Activated CD8-positive, alpha-beta memory T cell treated with anti-CD3 and anti-CD28 coated beads, Interleukin-2, amount 50 U/mL, for 48 hours (primary cell): Measurements from ENCODE around the gene SLC19A1.

Experiments
- DNase-seq: peaks from one replicate; pipeline ENCODE4 v3.0.0-alpha.2; 2020

SLC19A1 gene

GRCh38 chr21:45542242-45542666 is at the start of gene SLC19A1:
Gene SLC19A1, minus strand, starts transcription at chr21:45542440. Its CDS starts 4,481 bp downstream, at chr21:45537959.
- peak; percentile 89 for DNase-seq

GRCh38 chr21:45591619-45592207 is 49.5 kb upstream of the SLC19A1 start:
- no peak for DNase-seq

- DNase-seq, result peak; percentile 83
These were observed 48.7 kb upstream of the SLC19A1 start for GRCh38 chr21:45590726-45591618.

- peak; percentile 91 for DNase-seq
These were observed 48.0 kb upstream of the SLC19A1 start for GRCh38 chr21:45590246-45590725.

GRCh38 chr21:45589686-45590245 is 47.5 kb upstream of the SLC19A1 start:
- DNase-seq, result no peak

- DNase-seq, result no peak
These were observed 46.7 kb upstream of the SLC19A1 start for GRCh38 chr21:45588871-45589491.

GRCh38 chr21:45588086-45588825 is 46.0 kb upstream of the SLC19A1 start:
- peak; percentile 32 for DNase-seq

GRCh38 chr21:45586289-45586858 is 44.1 kb upstream of the SLC19A1 start:
- peak; percentile 12 for DNase-seq

GRCh38 chr21:45584786-45585185 is 42.5 kb upstream of the SLC19A1 start:
- peak; percentile 18 for DNase-seq

GRCh38 chr21:45583831-45584509 is 41.7 kb upstream of the SLC19A1 start:
- DNase-seq, result peak; percentile 30

GRCh38 chr21:45582128-45582527 is 39.9 kb upstream of the SLC19A1 start:
- DNase-seq, result peak; percentile 30

GRCh38 chr21:45581322-45581712 is 39.1 kb upstream of the SLC19A1 start:
- DNase-seq, result peak; percentile 37

GRCh38 chr21:45580576-45581321 is 38.5 kb upstream of the SLC19A1 start:
- peak; percentile 34 for DNase-seq

GRCh38 chr21:45580181-45580575 is 37.9 kb upstream of the SLC19A1 start:
- DNase-seq, result peak; percentile 42

GRCh38 chr21:45579383-45580180 is 37.3 kb upstream of the SLC19A1 start:
- DNase-seq, result peak; percentile 20

GRCh38 chr21:45578811-45579381 is 36.7 kb upstream of the SLC19A1 start:
- peak; percentile 35 for DNase-seq

GRCh38 chr21:45578176-45578801 is 36.0 kb upstream of the SLC19A1 start:
- peak; percentile 42 for DNase-seq

- no peak for DNase-seq
These were observed 35.5 kb upstream of the SLC19A1 start for GRCh38 chr21:45577801-45578175.
